HEK293 (cell line): ENCODE data around the gene ERGIC1.

Source experiments
- CTCF ChIP-seq: fragments of 450-650 bp; formaldehyde crosslinking; IDR thresholded peaks from 2 replicates; pipeline ENCODE4 v1.5.1; 2016; ENCODE audit warnings: missing biosample characterization, missing genetic modification characterization
- SETDB1 ChIP-seq: IDR thresholded peaks from one replicate; pipeline ENCODE4 v1.6.1; 2017; ENCODE audit warnings: mild to moderate bottlenecking, low read length, moderate library complexity, mixed read lengths; ENCODE audit not compliant: insufficient read length
- ZNF350 ChIP-seq: fragments of 450-650 bp; formaldehyde crosslinking; IDR thresholded peaks from 2 replicates; pipeline ENCODE4 v1.5.0; 2017; ENCODE audit warnings: missing biosample characterization, mild to moderate bottlenecking, missing genetic modification characterization

GRCh38 chr5:172809774-172810173 is 24.3 kb upstream of the ERGIC1 start:
- no peak for TF ChIP-seq ZNF350
- no peak for TF ChIP-seq CTCF
- TF ChIP-seq SETDB1, result no peak
